H1 (cell line): Measurements from ENCODE around the gene PYGB. TPM values are rescaled to one million over a fixed set of nuclear protein-coding genes. Genes with fewer than 3 reads are reported as not detected.

Experiments
- CTCF ChIA-PET: fragments of 300-600 bp; sonication (Branson Sonifier 250); formaldehyde crosslinking; loops from one replicate; lab custom pipeline; 2021; ENCODE audit not compliant: partially characterized antibody; lab: Charles Lee
- POLR2A ChIA-PET: fragments of 300-600 bp; sonication (Branson Sonifier 250); formaldehyde crosslinking; loops from one replicate; lab custom pipeline; 2021; ENCODE audit warnings: inconsistent platforms; ENCODE audit not compliant: partially characterized antibody; lab: Charles Lee
- DNase-seq, 2 experiments: peaks; one replicate each; pipeline versions ENCODE4 v3.0.0 to v3.0.0-alpha.2; 2010 to 2022; ENCODE audit warnings: low spot score in 2 of 2, low read depth in 1 of 2, mixed read lengths in 1 of 2
- FAIRE-seq: peaks from 2 replicates; lab custom pipeline; 2011; peaks lifted over from hg19 to GRCh38; lab: Jason Lieb, UNC
- H2AFZ ChIP-seq: 2 replicates; pipeline ENCODE4 v1.8.1; 2012; ENCODE audit warnings: low read length, inconsistent platforms
- H2AK5ac ChIP-seq: 2 replicates; pipeline ENCODE4 v1.6.1; 2013; ENCODE audit warnings: low read depth, low read length
- H2BK120ac ChIP-seq: replicated peaks from 2 replicates; pipeline ENCODE3; 2013; ENCODE audit warnings: low read depth, low read length, inconsistent platforms
- H2BK12ac ChIP-seq: 2 replicates; pipeline ENCODE4 v1.6.1; 2013; ENCODE audit warnings: low read depth, low read length
- H2BK15ac ChIP-seq: 2 replicates; pipeline ENCODE4 v1.6.1; 2013; ENCODE audit warnings: low read length
- H2BK20ac ChIP-seq: 2 replicates; pipeline ENCODE4 v1.6.1; 2013; ENCODE audit warnings: low read length
- H2BK5ac ChIP-seq: 2 replicates; pipeline ENCODE4 v1.6.1; 2013; ENCODE audit warnings: low read depth, low read length
- H3K14ac ChIP-seq: 2 replicates; pipeline ENCODE4 v1.6.1; 2013; ENCODE audit warnings: inconsistent platforms; ENCODE audit not compliant: insufficient read length
- H3K18ac ChIP-seq: 2 replicates; pipeline ENCODE4 v1.6.1; 2013; ENCODE audit warnings: low read length; ENCODE audit errors: extremely low read depth
- H3K23ac ChIP-seq: 2 replicates; pipeline ENCODE4 v1.6.1; 2013; ENCODE audit warnings: inconsistent platforms; ENCODE audit not compliant: insufficient read length
- H3K23me2 ChIP-seq: 2 replicates; pipeline ENCODE4 v1.6.1; 2013; ENCODE audit warnings: low read depth, low read length
- H3K27ac ChIP-seq: 2 replicates; pipeline ENCODE4 v1.6.1; 2011; ENCODE audit warnings: low read depth, low read length, inconsistent platforms
- H3K27me3 ChIP-seq, 4 experiments: replicated peaks in 1 of 4; 1 replicate in 1 of 4; 2 replicates in 3 of 4; pipeline versions ENCODE4 v1.6.1 to v1.8.1; 2011 to 2013; ENCODE audit warnings: low read length in 3 of 4, mild to moderate bottlenecking in 3 of 4, inconsistent platforms in 2 of 4, mixed read lengths in 2 of 4, moderate library complexity in 1 of 4; ENCODE audit not compliant: control insufficient read depth in 3 of 4, insufficient read depth in 3 of 4; ENCODE audit errors: extremely low read depth in 1 of 4
- H3K36me3 ChIP-seq, 4 experiments: 2 replicates each; pipeline versions ENCODE4 v1.6.1 to v1.8.1; 2011 to 2013; ENCODE audit warnings: mild to moderate bottlenecking in 4 of 4, low read length in 3 of 4, moderate library complexity in 2 of 4, control low read depth in 1 of 4, inconsistent platforms in 1 of 4; ENCODE audit not compliant: insufficient read depth in 4 of 4, control insufficient read depth in 2 of 4
- H3K4ac ChIP-seq: replicated peaks from 2 replicates; pipeline ENCODE3; 2013; ENCODE audit warnings: low read length, low read depth, mixed read lengths, inconsistent platforms; ENCODE audit not compliant: insufficient read length
- H3K4me1 ChIP-seq, 4 experiments: replicated peaks in 1 of 4; 1 replicate in 1 of 4; 2 replicates in 3 of 4; pipeline versions ENCODE4 v1.6.1 to v1.8.1; 2011 to 2013; ENCODE audit warnings: low read length in 3 of 4, inconsistent platforms in 2 of 4, mixed read lengths in 1 of 4; ENCODE audit not compliant: insufficient read depth in 4 of 4, control insufficient read depth in 3 of 4
- H3K4me2 ChIP-seq, 2 experiments: 2 replicates each; pipeline versions ENCODE4 v1.6.1 to v1.8.1; 2011 to 2013; ENCODE audit warnings: low read depth in 2 of 2, low read length in 2 of 2, control low read depth in 1 of 2, inconsistent platforms in 1 of 2, mild to moderate bottlenecking in 1 of 2; ENCODE audit not compliant: insufficient read depth in 1 of 2
- H3K4me3 ChIP-seq, 4 experiments: fragments of 200-600, 300-600 bp in 1 of 4; sonication (generic), shearing (Covaris generic), sonication (Bioruptor Twin) in 1 of 4; 2 replicates each; pipeline versions ENCODE4 v1.5.1 to v1.8.1; 2011 to 2016; ENCODE audit warnings: low read length in 4 of 4, low read depth in 3 of 4, control low read depth in 2 of 4, inconsistent platforms in 2 of 4, mild to moderate bottlenecking in 2 of 4, mixed read lengths in 1 of 4, moderate library complexity in 1 of 4; ENCODE audit not compliant: insufficient read depth in 2 of 4; ENCODE audit errors: extremely low read depth in 1 of 4
- H3K56ac ChIP-seq: replicated peaks from 2 replicates; pipeline ENCODE3; 2013; ENCODE audit warnings: low read depth, mild to moderate bottlenecking, mixed read lengths, low read length, inconsistent platforms; ENCODE audit not compliant: insufficient read length
- H3K79me1 ChIP-seq: 2 replicates; pipeline ENCODE4 v1.6.1; 2013; ENCODE audit warnings: low read depth, low read length, control low read depth
- H3K79me2 ChIP-seq, 2 experiments: 2 replicates each; pipeline versions ENCODE4 v1.6.1 to v1.8.1; 2012 to 2013; ENCODE audit warnings: low read length in 2 of 2, mild to moderate bottlenecking in 2 of 2, inconsistent platforms in 1 of 2; ENCODE audit not compliant: insufficient read depth in 2 of 2, control insufficient read depth in 1 of 2
- H3K9ac ChIP-seq, 4 experiments: replicated peaks in 1 of 4; 1 replicate in 1 of 4; 2 replicates in 3 of 4; pipeline versions ENCODE4 v1.6.1 to v1.8.1; 2011 to 2013; ENCODE audit warnings: low read depth in 3 of 4, low read length in 3 of 4, control low read depth in 2 of 4, mild to moderate bottlenecking in 2 of 4, moderate library complexity in 2 of 4, inconsistent platforms in 1 of 4; ENCODE audit errors: extremely low read depth in 1 of 4
- H3K9me3 ChIP-seq, 2 experiments: 2 replicates each; pipeline versions ENCODE4 v1.6.1 to v1.8.1; 2012 to 2013; ENCODE audit warnings: mild to moderate bottlenecking in 2 of 2, moderate library complexity in 2 of 2, control low read depth in 1 of 2, inconsistent platforms in 1 of 2, low read depth in 1 of 2, low read length in 1 of 2, mixed read lengths in 1 of 2; ENCODE audit not compliant: insufficient read depth in 2 of 2
- H4K20me1 ChIP-seq, 2 experiments: replicated peaks in 1 of 2; 2 replicates each; pipeline versions ENCODE3 to v1.8.1; 2011 to 2013; ENCODE audit warnings: inconsistent platforms in 2 of 2, low read length in 2 of 2, mild to moderate bottlenecking in 1 of 2; ENCODE audit not compliant: insufficient read depth in 2 of 2, control insufficient read depth in 1 of 2
- H4K5ac ChIP-seq: 2 replicates; pipeline ENCODE4 v1.6.1; 2013; ENCODE audit warnings: low read length, low read depth, mixed read lengths, inconsistent platforms; ENCODE audit not compliant: insufficient read length
- H4K8ac ChIP-seq: 2 replicates; pipeline ENCODE4 v1.8.0; 2013; ENCODE audit warnings: mild to moderate bottlenecking, moderate library complexity, low read length, inconsistent platforms; ENCODE audit not compliant: insufficient read depth; ENCODE audit errors: extremely low read depth
- H4K91ac ChIP-seq: replicated peaks from 2 replicates; pipeline ENCODE3; 2013; ENCODE audit warnings: low read length, mixed read lengths, inconsistent platforms; ENCODE audit not compliant: insufficient read length
- CBX5 ChIP-seq: fragments of 300-800, 300-1000 bp; sonication (generic); IDR thresholded peaks from 2 replicates; pipeline ENCODE4 v1.7.1; 2016; ENCODE audit warnings: antibody characterized with exemption, low read length, low read depth
- CBX8 ChIP-seq: fragments of 300-800, 300-1000 bp; sonication (generic); IDR thresholded peaks from 2 replicates; pipeline ENCODE4 v1.7.1; 2016; ENCODE audit warnings: low read depth, low read length, borderline replicate concordance
- E2F6 ChIP-seq: IDR thresholded peaks from 2 replicates; pipeline ENCODE4 v1.6.1; 2012; ENCODE audit warnings: inconsistent platforms
- EGR1 ChIP-seq: IDR thresholded peaks from 2 replicates; pipeline ENCODE4 v1.6.1; 2011; ENCODE audit warnings: low read depth, low read length, borderline replicate concordance
- EZH2 ChIP-seq: fragments of 200-600 bp; sonication (generic); IDR thresholded peaks from 2 replicates; pipeline ENCODE4 v1.7.1; 2012; ENCODE audit warnings: low read depth, mild to moderate bottlenecking, moderate library complexity, low read length, inconsistent platforms; ENCODE audit not compliant: severe bottlenecking
- KDM4A ChIP-seq: IDR thresholded peaks from one replicate; pipeline ENCODE4 v1.7.1; 2012; ENCODE audit warnings: low read depth, mild to moderate bottlenecking, moderate library complexity, low read length, inconsistent platforms; ENCODE audit not compliant: severe bottlenecking
- POLR2A ChIP-seq, 2 experiments: IDR thresholded peaks; 1 replicate in 1 of 2; 2 replicates in 1 of 2; pipeline ENCODE4 v1.6.1; 2011; ENCODE audit warnings: low read depth in 2 of 2, low read length in 2 of 2, mild to moderate bottlenecking in 2 of 2; ENCODE audit errors: control extremely low read depth in 1 of 2
- RAD21 ChIP-seq, 2 experiments: IDR thresholded peaks in 1 of 2; conservative IDR thresholded peaks in 1 of 2; 2 replicates each; pipeline ENCODE4 v1.6.1; 2011; ENCODE audit warnings: low read depth in 2 of 2, low read length in 2 of 2, improper control_type of control experiment in 1 of 2, inconsistent platforms in 1 of 2, mild to moderate bottlenecking in 1 of 2, moderate library complexity in 1 of 2
- RXRA ChIP-seq: IDR thresholded peaks from 2 replicates; pipeline ENCODE4 v1.6.1; 2011; ENCODE audit warnings: low read depth, mild to moderate bottlenecking, low read length, moderate library complexity; ENCODE audit not compliant: insufficient read depth
- SP1 ChIP-seq: IDR thresholded peaks from 2 replicates; pipeline ENCODE4 v1.6.1; 2011; ENCODE audit warnings: low read depth, low read length
- SP2 ChIP-seq: IDR thresholded peaks from 2 replicates; pipeline ENCODE4 v1.6.1; 2012; ENCODE audit warnings: mild to moderate bottlenecking, low read length, inconsistent platforms
- TAF7 ChIP-seq: optimal IDR thresholded peaks from 2 replicates; pipeline ENCODE3; 2011; ENCODE audit warnings: low read depth, mild to moderate bottlenecking, inconsistent platforms, low read length, moderate library complexity, borderline replicate concordance
- WGBS, 2 experiments: shearing (Covaris generic) in 1 of 2; methylation state at CpG; one replicate each; pipeline versions ENCODE4 v1.1.6 to v1.1.7; 2013 to 2015; ENCODE audit warnings: low lambda C conversion rate in 2 of 2, mixed read lengths in 2 of 2, inconsistent platforms in 1 of 2, low coverage in 1 of 2, missing lambda C conversion rate in 1 of 2; ENCODE audit not compliant: insufficient replicate concordance in 2 of 2, insufficient coverage in 1 of 2, insufficient read length in 1 of 2; ENCODE audit errors: extremely low coverage in 1 of 2, missing lambda C conversion rate in 1 of 2; 5-methylcytosine and 5-hydroxymethylcytosine counted together
- polyA plus RNA-seq, 7 experiments: library from polyadenylated mRNA; depleted of rRNA in 3 of 7; stranded (reverse) in 5 of 7; unstranded in 2 of 7; fragments of >200 nt in 5 of 7; fragments of 200-250 nt in 2 of 7; gene quantifications; 1 replicate in 5 of 7; 2 replicates in 1 of 7; 4 replicates in 1 of 7; pipeline versions ENCODE4 v1.2.1 to v1.2.3, GENCODE V29; 2011 to 2013; ENCODE audit warnings: missing spikeins in 2 of 7, mixed read lengths in 2 of 7
- total RNA-seq: library from RNA; stranded (reverse); fragmentation: NEBNext Ultra II Directional; extraction: Animal tissue kit (Norgen Biotek cat#: 25700); gene quantifications from 2 replicates; pipeline ENCODE4 v1.2.1, GENCODE V29; 2021

The PYGB gene
- total and polyA plus RNA-seq, 2 of the 8 experiments (the other 6 are each of a cell fraction or from before 2014, with no cell fraction given), result 26.6 to 56.0 TPM

GRCh38 chr20:25237610-25238318 is 10.1 kb upstream of the PYGB start:
- H3K27ac ChIP-seq, result no peak overlapping the region
- no peak overlapping the region for H2AFZ ChIP-seq
- H3K9ac ChIP-seq, result no peak overlapping the region
- POLR2A ChIA-PET, result no interaction called here
- H2BK20ac ChIP-seq, result no peak overlapping the region
- no peak overlapping the region for H2BK12ac ChIP-seq
- H3K79me2 ChIP-seq, result no peaks in the 10 kb centered on the region
- H4K20me1 ChIP-seq, result no peaks in the 10 kb centered on the region
- no peak overlapping the region for H4K5ac ChIP-seq
- no peaks in the 10 kb centered on the region for H3K9me3 ChIP-seq
- WGBS, 2 experiments, result 88% methylated on average over 10 of the region's 10 CpGs; no CpG with 5 or more reads in 1 of the 2 experiments
- H2BK120ac ChIP-seq, result no peak overlapping the region
- no peak overlapping the region for H2AK5ac ChIP-seq
- FAIRE-seq (no peak), DNase-seq (no peak)
- H4K8ac ChIP-seq, result no peak overlapping the region; the same call in 1 of the 2 replicates
- H2BK15ac ChIP-seq, result no peak overlapping the region; the same call in 1 of the 2 replicates
- no peak overlapping the region for H2BK5ac ChIP-seq
- H3K56ac ChIP-seq, result no peak overlapping the region
- H3K27me3 ChIP-seq, result no peaks in the 10 kb centered on the region
- H3K4me1 ChIP-seq, result no peaks in the 10 kb centered on the region
- no peak overlapping the region for H3K4me2 ChIP-seq
- no peak overlapping the region for H3K14ac ChIP-seq
- H3K4me3 ChIP-seq, result no peak overlapping the region
- H3K18ac ChIP-seq, result no peak overlapping the region
- no peak overlapping the region for H3K4ac ChIP-seq
- no peaks in the 10 kb centered on the region for H3K36me3 ChIP-seq
- no peaks in the 10 kb centered on the region for H3K23me2 ChIP-seq
- TF ChIP-seq TAF7 (no peak), E2F6 (no peak), CBX8 (no peak), RXRA (no peak), CBX5 (no peak), EZH2 (no peak), POLR2A (IDR thresholded peaks at IDR 0.05; ENCODE audit: control extremely low read depth in 1 of 2, low read depth in 2 of 2, low read length in 2 of 2) (no peak), EGR1 (no peak), SP1 (no peak), KDM4A (no peak), RAD21 (IDR thresholded peaks at IDR 0.05 in 1 of 2, conservative IDR thresholded peaks at IDR 0.05 in 1 of 2; ENCODE audit: low read depth in 2 of 2, low read length in 2 of 2) (no peak), SP2 (no peak)
- no peak overlapping the region for H4K91ac ChIP-seq
- no peak overlapping the region for H3K23ac ChIP-seq
- CTCF ChIA-PET, result interaction anchor here (0.7 to 1.0 kb wide), 2 partner anchors 9 to 244 kb away, joined by 3 read pairs; no protein-coding TSS in a partner anchor
- H3K79me1 ChIP-seq, result no peaks in the 10 kb centered on the region
